Activated CD4-positive, alpha-beta T cell treated with anti-CD3 and anti-CD28 coated beads for 4 hours (primary cell): ENCODE results near the gene SORCS3.

Experiments
- DNase-seq, 2 donors: peaks; one replicate each; pipeline ENCODE4 v3.0.0-alpha.2; 2020

Gene SORCS3

GRCh38 chr10:105280895-105281294 lies 639.8 kb downstream of the SORCS3 start:
- DNase-seq, result no peak

- DNase-seq, result no peak
Observed at GRCh38 chr10:105284476-105285215, 643.6 kb downstream of the SORCS3 start.

- no peak for DNase-seq
Observed at GRCh38 chr10:105288026-105288425, 646.9 kb downstream of the SORCS3 start.

GRCh38 chr10:105288613-105289012 lies 647.5 kb downstream of the SORCS3 start:
- DNase-seq, result no peak

- no peak for DNase-seq
Observed at GRCh38 chr10:105291571-105291970, 650.5 kb downstream of the SORCS3 start.

- no peak for DNase-seq
Observed at GRCh38 chr10:105292236-105292635, 651.1 kb downstream of the SORCS3 start.
